IMR-90 (cell line): ENCODE results near the gene CACNB2. TPM values are rescaled to one million over a fixed set of nuclear protein-coding genes. Genes with fewer than 3 reads are reported as not detected.

ENCODE experiments used
- ATAC-seq: fragments of 200-7000 bp; cut with Tn5 transposase; 2 replicates; pipeline ENCODE4 v1.9.1; 2020; ENCODE audit warnings: low read depth, mild to moderate bottlenecking, moderate library complexity
- BruUV-seq: library from RNA; stranded (reverse); fragments of 400-500 nt; replicated peaks from 2 replicates; lab custom pipeline; 2021; lab: Mats Ljungman, UMichigan
- CTCF ChIA-PET: fragments of 300-600 bp; formaldehyde crosslinking; extraction: SDS; loops from one replicate; lab custom pipeline; 2021; ENCODE audit warnings: antibody characterized with exemption; lab: Yijun Ruan, JAX
- POLR2A ChIA-PET: fragments of 300-600 bp; sonication (Branson Sonifier 250); formaldehyde crosslinking; loops from one replicate; lab custom pipeline; 2022; ENCODE audit warnings: antibody characterized with exemption; ENCODE audit not compliant: unreplicated experiment; lab: Charles Lee
- DNase-seq: peaks from one replicate; pipeline ENCODE4 v3.0.0; 2013
- H2AFZ ChIP-seq: replicated peaks from 2 replicates; pipeline ENCODE3; 2013; ENCODE audit warnings: low read length, mild to moderate bottlenecking; ENCODE audit not compliant: poor library complexity
- H2AK5ac ChIP-seq: 2 replicates; pipeline ENCODE4 v1.6.1; 2013; ENCODE audit warnings: low read depth, low read length, inconsistent platforms
- H2AK9ac ChIP-seq: replicated peaks from 2 replicates; pipeline ENCODE3; 2013; ENCODE audit warnings: mild to moderate bottlenecking, low read depth, low read length, moderate library complexity; ENCODE audit not compliant: poor library complexity
- H2BK120ac ChIP-seq: 2 replicates; pipeline ENCODE4 v1.6.1; 2013; ENCODE audit warnings: low read depth, low read length, inconsistent platforms
- H2BK15ac ChIP-seq: 3 replicates; pipeline ENCODE4 v1.6.1; 2013; ENCODE audit warnings: low read depth, low read length, inconsistent platforms
- H2BK20ac ChIP-seq: 2 replicates; pipeline ENCODE4 v1.6.1; 2013; ENCODE audit warnings: low read depth, mild to moderate bottlenecking, inconsistent platforms, low read length, moderate library complexity
- H2BK5ac ChIP-seq: 2 replicates; pipeline ENCODE4 v1.6.1; 2013; ENCODE audit warnings: mild to moderate bottlenecking, low read depth, low read length, inconsistent platforms; ENCODE audit not compliant: poor library complexity, severe bottlenecking
- H3K14ac ChIP-seq: replicated peaks from 2 replicates; pipeline ENCODE4 v1.6.1; 2013; ENCODE audit warnings: low read depth, low read length, inconsistent platforms
- H3K18ac ChIP-seq: 2 replicates; pipeline ENCODE4 v1.6.1; 2013; ENCODE audit warnings: low read depth, low read length, control low read depth
- H3K23ac ChIP-seq: 2 replicates; pipeline ENCODE4 v1.6.1; 2013; ENCODE audit warnings: low read depth, low read length, inconsistent platforms
- H3K27ac ChIP-seq: 2 replicates; pipeline ENCODE4 v1.5.1; 2013; ENCODE audit warnings: mild to moderate bottlenecking, control low read depth, low read length; ENCODE audit not compliant: insufficient read depth
- H3K27me3 ChIP-seq: 2 replicates; pipeline ENCODE4 v1.6.1; 2013; ENCODE audit warnings: low read length; ENCODE audit not compliant: control insufficient read depth, insufficient read depth
- H3K36me3 ChIP-seq: 2 replicates; pipeline ENCODE4 v1.6.1; 2013; ENCODE audit warnings: low read length, mixed read lengths; ENCODE audit not compliant: control insufficient read depth, insufficient read depth
- H3K4ac ChIP-seq: 2 replicates; pipeline ENCODE4 v1.6.1; 2013; ENCODE audit warnings: low read depth, low read length, inconsistent platforms
- H3K4me1 ChIP-seq: 2 replicates; pipeline ENCODE4 v1.6.1; 2013; ENCODE audit warnings: low read length, mixed read lengths; ENCODE audit not compliant: control insufficient read depth, insufficient read depth
- H3K4me2 ChIP-seq: 2 replicates; pipeline ENCODE4 v1.6.1; 2013; ENCODE audit warnings: low read depth, mild to moderate bottlenecking, control low read depth, low read length, moderate library complexity
- H3K4me3 ChIP-seq: 2 replicates; pipeline ENCODE4 v1.5.1; 2013; ENCODE audit warnings: low read depth, mild to moderate bottlenecking, control low read depth, low read length, moderate library complexity; ENCODE audit not compliant: insufficient read depth
- H3K56ac ChIP-seq: 2 replicates; pipeline ENCODE4 v1.6.1; 2013; ENCODE audit warnings: low read length, inconsistent platforms; ENCODE audit not compliant: insufficient read depth; ENCODE audit errors: extremely low read depth
- H3K79me1 ChIP-seq, 2 experiments: 2 replicates each; pipeline ENCODE4 v1.6.1; 2013; ENCODE audit warnings: low read length in 2 of 2, inconsistent platforms in 1 of 2, low read depth in 1 of 2
- H3K9ac ChIP-seq: 2 replicates; pipeline ENCODE4 v1.6.1; 2013; ENCODE audit warnings: low read depth, low read length, control low read depth
- H3K9me1 ChIP-seq: 2 replicates; pipeline ENCODE4 v1.6.1; 2013; ENCODE audit warnings: low read length, inconsistent platforms; ENCODE audit not compliant: insufficient read depth
- H3K9me3 ChIP-seq: 2 replicates; pipeline ENCODE4 v1.6.1; 2013; ENCODE audit warnings: low read length; ENCODE audit not compliant: control insufficient read depth, insufficient read depth
- H4K20me1 ChIP-seq: 2 replicates; pipeline ENCODE4 v1.6.1; 2013; ENCODE audit warnings: low read length, inconsistent platforms; ENCODE audit not compliant: insufficient read depth
- H4K5ac ChIP-seq: 2 replicates; pipeline ENCODE4 v1.6.1; 2013; ENCODE audit warnings: mild to moderate bottlenecking, low read depth, low read length, control low read depth
- H4K8ac ChIP-seq, 2 experiments: 2 replicates each; pipeline ENCODE4 v1.6.1; 2013; ENCODE audit warnings: low read depth in 2 of 2, low read length in 2 of 2, control low read depth in 1 of 2, inconsistent platforms in 1 of 2
- H4K91ac ChIP-seq: 2 replicates; pipeline ENCODE4 v1.6.1; 2013; ENCODE audit warnings: low read depth, low read length, inconsistent platforms; ENCODE audit not compliant: insufficient read depth
- CHD1 ChIP-seq: IDR thresholded peaks from 2 replicates; pipeline ENCODE4 v1.6.1; 2012; ENCODE audit warnings: low read depth, low read length, improper control_type of control experiment
- FOS ChIP-seq: fragments of 150-350 bp; IDR thresholded peaks from 2 replicates; pipeline ENCODE4 v1.6.1; 2016; ENCODE audit warnings: low read depth, low read length
- MAFK ChIP-seq: IDR thresholded peaks from 2 replicates; pipeline ENCODE4 v1.6.1; 2012; ENCODE audit warnings: low read depth, low read length, improper control_type of control experiment
- POLR2A ChIP-seq: IDR thresholded peaks from 2 replicates; pipeline ENCODE4 v1.6.1; 2012; ENCODE audit warnings: mild to moderate bottlenecking, low read depth, low read length
- RCOR1 ChIP-seq: IDR thresholded peaks from 2 replicates; pipeline ENCODE4 v1.6.1; 2012; ENCODE audit warnings: mild to moderate bottlenecking, low read length, improper control_type of control experiment; ENCODE audit not compliant: insufficient replicate concordance
- RFX5 ChIP-seq: IDR thresholded peaks from 2 replicates; pipeline ENCODE4 v1.8.0; 2012; ENCODE audit warnings: low read depth, mild to moderate bottlenecking, low read length, moderate library complexity
- WGBS, 2 experiments: methylation state at CpG; one replicate each; pipeline versions ENCODE4 v1.1.5 to v1.1.7; 2013; ENCODE audit warnings: missing lambda C conversion rate in 2 of 2; ENCODE audit not compliant: insufficient read length in 1 of 2; ENCODE audit errors: extremely low coverage in 2 of 2; 5-methylcytosine and 5-hydroxymethylcytosine counted together
- dilution Hi-C: fragments of 300-500 bp; cut with HindIII; formaldehyde crosslinking; loops from one replicate; pipeline ENCODE4 v1.14.3; 2018; ENCODE audit warnings: low sequenced_read_pairs; ENCODE audit not compliant: unreplicated experiment
- in situ Hi-C: fragments of 300-500 bp; cut with MboI; formaldehyde crosslinking; loops from 3 replicates; pipeline ENCODE4 v1.14.3; 2019; ENCODE audit warnings: low sequenced_read_pairs, inconsistent platforms, mixed read lengths
- intact Hi-C: fragments of 100-400 bp; cut with micrococcal nuclease; formaldehyde crosslinking; loops from 2 replicates; pipeline ENCODE4 v1.10.0; 2022
- polyA plus RNA-seq, 3 experiments: library from polyadenylated mRNA; depleted of rRNA; stranded (reverse); fragments of >200 nt; gene quantifications; 2 replicates each; pipeline ENCODE4 v1.2.3, GENCODE V29; 2012; ENCODE audit warnings: low replicate concordance in 1 of 3
- total RNA-seq: library from RNA; depleted of rRNA; stranded (reverse); fragments of >200 nt; gene quantifications from 2 replicates; pipeline ENCODE4 v1.2.3, GENCODE V29; 2012
- TF ChIP-seq, protein P1 (sequence below): conservative IDR thresholded peaks from 2 replicates; pipeline ENCODE4 v1.5.1; 2012; ENCODE audit warnings: mild to moderate bottlenecking, low read depth, low read length, improper control_type of control experiment

The CACNB2 gene
- total and polyA plus RNA-seq, 2 of the 4 experiments (the other 2 are of a cell fraction) = 0.36 TPM

DNA sequence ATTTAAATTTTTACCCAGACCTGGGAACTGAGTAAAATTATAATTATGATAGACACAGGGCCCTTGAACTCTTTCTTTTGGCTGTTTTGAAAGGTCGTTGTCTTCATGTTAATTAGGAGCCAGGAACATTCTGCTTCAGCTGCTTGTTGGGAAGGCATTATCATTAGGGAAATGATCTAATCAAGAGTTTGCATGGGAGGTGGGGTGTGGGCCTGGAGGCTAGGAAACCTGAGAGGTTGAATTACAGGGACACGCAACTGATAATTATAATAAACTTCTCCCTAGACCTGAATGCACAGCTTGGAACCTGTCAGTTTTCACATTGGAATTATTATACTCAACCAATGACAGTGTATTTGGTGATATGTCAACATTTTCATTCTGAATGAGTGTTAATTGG is 237.7 kb downstream of the CACNB2 start:
- no peak overlapping the region for H2AK5ac ChIP-seq
- no peak for DNase-seq
- 100% methylated on average over 1 of the region's 2 CpGs; no CpG with 5 or more reads in 1 of the 2 experiments for WGBS, 2 experiments
- intact Hi-C loops = no loop called here
- no peaks in the 10 kb centered on the region for H3K9me1 ChIP-seq
- H3K14ac ChIP-seq = no peak overlapping the region
- no peak overlapping the region for H3K9ac ChIP-seq
- H3K79me1 ChIP-seq = no peaks in the 10 kb centered on the region
- no peaks in the 10 kb centered on the region for H4K20me1 ChIP-seq
- no peak overlapping the region for H3K56ac ChIP-seq
- H3K27ac ChIP-seq = no peak overlapping the region
- ChIA-PET POLR2A (no interaction called here), CTCF (interaction anchor here (0.6 to 1.4 kb wide), 2 partner anchors 23 to 37 kb away, joined by 3 read pairs; no protein-coding TSS in a partner anchor)
- no peaks in the 10 kb centered on the region for H3K36me3 ChIP-seq
- H2AK9ac ChIP-seq = no peak overlapping the region
- no peak overlapping the region for H4K5ac ChIP-seq
- H3K23ac ChIP-seq = no peak overlapping the region
- dilution Hi-C loops = no loop called here
- H3K4me2 ChIP-seq = no peak overlapping the region
- TF ChIP-seq RFX5 (no peak), MAFK (no peak), POLR2A (no peak), FOS (no peak), CHD1 (no peak), RCOR1 (no peak)
- TF ChIP-seq, protein P1, sequence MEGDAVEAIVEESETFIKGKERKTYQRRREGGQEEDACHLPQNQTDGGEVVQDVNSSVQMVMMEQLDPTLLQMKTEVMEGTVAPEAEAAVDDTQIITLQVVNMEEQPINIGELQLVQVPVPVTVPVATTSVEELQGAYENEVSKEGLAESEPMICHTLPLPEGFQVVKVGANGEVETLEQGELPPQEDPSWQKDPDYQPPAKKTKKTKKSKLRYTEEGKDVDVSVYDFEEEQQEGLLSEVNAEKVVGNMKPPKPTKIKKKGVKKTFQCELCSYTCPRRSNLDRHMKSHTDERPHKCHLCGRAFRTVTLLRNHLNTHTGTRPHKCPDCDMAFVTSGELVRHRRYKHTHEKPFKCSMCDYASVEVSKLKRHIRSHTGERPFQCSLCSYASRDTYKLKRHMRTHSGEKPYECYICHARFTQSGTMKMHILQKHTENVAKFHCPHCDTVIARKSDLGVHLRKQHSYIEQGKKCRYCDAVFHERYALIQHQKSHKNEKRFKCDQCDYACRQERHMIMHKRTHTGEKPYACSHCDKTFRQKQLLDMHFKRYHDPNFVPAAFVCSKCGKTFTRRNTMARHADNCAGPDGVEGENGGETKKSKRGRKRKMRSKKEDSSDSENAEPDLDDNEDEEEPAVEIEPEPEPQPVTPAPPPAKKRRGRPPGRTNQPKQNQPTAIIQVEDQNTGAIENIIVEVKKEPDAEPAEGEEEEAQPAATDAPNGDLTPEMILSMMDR = no peak
- no peak overlapping the region for H2AFZ ChIP-seq
- H2BK5ac ChIP-seq = no peak overlapping the region
- H3K27me3 ChIP-seq = no peaks in the 10 kb centered on the region
- no peak overlapping the region for H2BK20ac ChIP-seq
- H3K18ac ChIP-seq = no peak overlapping the region
- H3K4ac ChIP-seq = no peak overlapping the region
- H2BK15ac ChIP-seq = no peak overlapping the region
- no peak overlapping the region for H2BK120ac ChIP-seq
- H4K91ac ChIP-seq = no peak overlapping the region
- BruUV-seq = no TSS peak
- in situ Hi-C loops = no loop called here
- H3K4me3 ChIP-seq = no peak overlapping the region
- ATAC-seq = no peak
- H3K9me3 ChIP-seq = no peaks in the 10 kb centered on the region
- no peaks in the 10 kb centered on the region for H3K4me1 ChIP-seq
- H4K8ac ChIP-seq = no peak overlapping the region
